Kidney (tissue), 14 donors: Measurements from ENCODE around the gene BLM. TPM values are rescaled to one million over a fixed set of nuclear protein-coding genes. Genes with fewer than 3 reads are reported as not detected.
A peak's percentile ranks its signal among the peaks of the same experiment; 100 is the strongest.

Experiments
- DNase-seq, 5 donors: peaks; one replicate each; pipeline ENCODE4 v3.0.0-alpha.2; 2013 to 2020
- FAIRE-seq: peaks from 2 replicates; lab custom pipeline; 2012; peaks lifted over from hg19 to GRCh38; lab: Jason Lieb, UNC
- H3K27ac ChIP-seq, 2 donors: one replicate each; pipeline ENCODE4 v1.7.0; 2013; ENCODE audit warnings: low read depth in 2 of 2, low read length in 2 of 2, inconsistent platforms in 1 of 2
- H3K27me3 ChIP-seq: one replicate; pipeline ENCODE4 v1.7.1; 2013; ENCODE audit warnings: low read length, inconsistent platforms; ENCODE audit not compliant: control insufficient read depth, insufficient read depth
- H3K36me3 ChIP-seq, 3 donors: one replicate each; pipeline versions ENCODE4 v1.7.0 to v1.7.1; 2013; ENCODE audit warnings: low read length in 3 of 3, control low read depth in 1 of 3, inconsistent platforms in 1 of 3; ENCODE audit not compliant: insufficient read depth in 3 of 3, control insufficient read depth in 2 of 3
- H3K4me1 ChIP-seq, 3 donors: one replicate each; pipeline versions ENCODE4 v1.7.0 to v1.7.1; 2013; ENCODE audit warnings: low read length in 3 of 3, inconsistent platforms in 1 of 3, low read depth in 1 of 3; ENCODE audit not compliant: control insufficient read depth in 2 of 3, insufficient read depth in 2 of 3
- H3K4me3 ChIP-seq, 3 donors: one replicate each; pipeline versions ENCODE4 v1.7.0 to v1.8.1; 2013; ENCODE audit warnings: low read length in 3 of 3, control low read depth in 1 of 3, inconsistent platforms in 1 of 3
- H3K9ac ChIP-seq, 3 donors: one replicate each; pipeline versions ENCODE4 v1.7.0 to v1.7.1; 2013; ENCODE audit warnings: low read length in 3 of 3, control low read depth in 1 of 3, inconsistent platforms in 1 of 3
- H3K9me3 ChIP-seq, 3 donors: one replicate each; pipeline versions ENCODE4 v1.7.0 to v1.7.1; 2013; ENCODE audit warnings: low read length in 3 of 3, control low read depth in 1 of 3, inconsistent platforms in 1 of 3; ENCODE audit not compliant: control insufficient read depth in 2 of 3, insufficient read depth in 1 of 3
- intact Hi-C: fragments of 100-400 bp; cut with DNase I; formaldehyde crosslinking; loops from one replicate; pipeline ENCODE4 v1.11.1; 2022
- polyA plus RNA-seq: library from polyadenylated mRNA; stranded (reverse); fragments of 350-450 nt; fragmentation: Illumina TruSeq; extraction: RNeasy Lipid Tissue Mini Kit (QIAGEN cat#74804); gene quantifications from one replicate; pipeline ENCODE4 v1.2.3, GENCODE V29; 2014; ENCODE audit warnings: low read depth, low replicate concordance; ENCODE audit not compliant: insufficient read depth
- total RNA-seq: library from RNA; stranded (reverse); fragmentation: NEBNext Ultra II Directional; extraction: Animal tissue kit (Norgen Biotek cat#: 25700); gene quantifications from one replicate; pipeline ENCODE4 v1.2.1, GENCODE V29; 2021
- TF ChIP-seq, protein P1 (sequence below): IDR thresholded peaks from 3 replicates; pipeline ENCODE4 v1.5.1; 2012; ENCODE audit warnings: mild to moderate bottlenecking, moderate library complexity, borderline replicate concordance; ENCODE audit not compliant: insufficient read depth; ENCODE audit errors: extremely low read depth
- donor health status: control.
- donor health status: control.
- donor health status: control.
- donor health status: control.
- donor health status: control.
- donor health status: DM: yes; HTN: yes; CAD: no.
- donor health status: Normal renal cell carcinoma (clear cell type).

The BLM gene
- total and polyA plus RNA-seq, 2 donors from 2014 or later = 1.1 to 2.8 TPM

GRCh38 chr15:90826886-90827435 is 109.8 kb downstream of the BLM start:
- Histone ChIP-seq H3K9me3 (no peaks in the 10 kb centered on the region), H3K27me3 (no peaks in the 10 kb centered on the region), H3K27ac (no peak overlapping the region), H3K9ac (no peak overlapping the region), H3K4me3 (no peak overlapping the region), H3K4me1 (no peaks in the 10 kb centered on the region), H3K36me3 (no peaks in the 10 kb centered on the region)
- DNase-seq (no peak), FAIRE-seq (no peak)
- TF ChIP-seq, protein P1, sequence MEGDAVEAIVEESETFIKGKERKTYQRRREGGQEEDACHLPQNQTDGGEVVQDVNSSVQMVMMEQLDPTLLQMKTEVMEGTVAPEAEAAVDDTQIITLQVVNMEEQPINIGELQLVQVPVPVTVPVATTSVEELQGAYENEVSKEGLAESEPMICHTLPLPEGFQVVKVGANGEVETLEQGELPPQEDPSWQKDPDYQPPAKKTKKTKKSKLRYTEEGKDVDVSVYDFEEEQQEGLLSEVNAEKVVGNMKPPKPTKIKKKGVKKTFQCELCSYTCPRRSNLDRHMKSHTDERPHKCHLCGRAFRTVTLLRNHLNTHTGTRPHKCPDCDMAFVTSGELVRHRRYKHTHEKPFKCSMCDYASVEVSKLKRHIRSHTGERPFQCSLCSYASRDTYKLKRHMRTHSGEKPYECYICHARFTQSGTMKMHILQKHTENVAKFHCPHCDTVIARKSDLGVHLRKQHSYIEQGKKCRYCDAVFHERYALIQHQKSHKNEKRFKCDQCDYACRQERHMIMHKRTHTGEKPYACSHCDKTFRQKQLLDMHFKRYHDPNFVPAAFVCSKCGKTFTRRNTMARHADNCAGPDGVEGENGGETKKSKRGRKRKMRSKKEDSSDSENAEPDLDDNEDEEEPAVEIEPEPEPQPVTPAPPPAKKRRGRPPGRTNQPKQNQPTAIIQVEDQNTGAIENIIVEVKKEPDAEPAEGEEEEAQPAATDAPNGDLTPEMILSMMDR = no peak
- intact Hi-C loops = no loop called here

DNA sequence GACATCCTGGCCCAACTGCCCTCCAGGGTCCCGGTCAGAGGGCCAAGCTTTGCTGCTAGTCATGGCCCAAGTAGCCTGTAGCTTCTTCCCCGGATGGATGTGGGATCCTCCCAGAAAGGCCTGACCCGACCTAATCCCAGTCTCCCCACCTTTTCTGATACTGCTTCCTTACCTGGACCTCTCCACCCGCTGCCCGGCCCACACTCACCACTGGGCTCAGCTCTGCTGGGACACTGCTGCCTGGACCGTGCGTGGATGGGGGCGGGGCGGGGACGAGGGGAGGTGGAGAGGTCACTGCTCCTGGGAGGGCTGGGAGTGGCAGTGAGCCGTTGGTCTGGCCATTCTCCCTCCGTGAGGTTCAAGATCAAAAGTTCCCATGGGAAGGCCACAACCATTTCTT is 111.0 kb downstream of the BLM start:
- TF ChIP-seq, protein P1 = no peak
- Histone ChIP-seq H3K4me1 (no peaks in the 10 kb centered on the region), H3K4me3 (no peak overlapping the region), H3K27ac (no peak overlapping the region), H3K9me3 (no peaks in the 10 kb centered on the region), H3K36me3 (no peaks in the 10 kb centered on the region), H3K9ac (no peak overlapping the region), H3K27me3 (no peaks in the 10 kb centered on the region)
- DNase-seq (no peak), FAIRE-seq (no peak)
- intact Hi-C loops = no loop called here

DNA sequence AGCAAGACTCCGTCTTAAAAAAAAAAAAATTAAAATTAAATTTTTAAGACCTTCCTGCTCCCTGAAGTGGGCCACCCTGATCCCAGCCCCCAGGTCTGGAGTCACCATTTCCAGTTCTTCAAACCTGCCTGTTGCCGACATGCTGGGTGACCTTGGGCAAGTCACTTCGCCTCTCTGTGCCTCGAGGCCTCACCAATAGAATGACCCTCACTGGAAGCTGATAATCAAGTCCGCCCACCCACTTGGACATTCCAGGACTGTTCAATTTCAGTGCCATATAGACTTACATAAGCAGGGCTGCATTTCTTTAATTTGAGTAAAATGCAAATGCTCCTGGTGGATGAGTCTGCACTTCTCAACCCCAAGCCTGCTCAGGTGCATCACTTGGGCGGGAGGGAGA is 112.0 kb downstream of the BLM start:
- Histone ChIP-seq H3K9ac (no peak overlapping the region), H3K36me3 (no peaks in the 10 kb centered on the region), H3K9me3 (no peaks in the 10 kb centered on the region), H3K27me3 (no peaks in the 10 kb centered on the region), H3K27ac (no peak overlapping the region), H3K4me3 (no peak overlapping the region), H3K4me1 (no peaks in the 10 kb centered on the region)
- DNase-seq = no peak
- FAIRE-seq = no peak
- TF ChIP-seq, protein P1 = no peak
- intact Hi-C loops = no loop called here

DNA sequence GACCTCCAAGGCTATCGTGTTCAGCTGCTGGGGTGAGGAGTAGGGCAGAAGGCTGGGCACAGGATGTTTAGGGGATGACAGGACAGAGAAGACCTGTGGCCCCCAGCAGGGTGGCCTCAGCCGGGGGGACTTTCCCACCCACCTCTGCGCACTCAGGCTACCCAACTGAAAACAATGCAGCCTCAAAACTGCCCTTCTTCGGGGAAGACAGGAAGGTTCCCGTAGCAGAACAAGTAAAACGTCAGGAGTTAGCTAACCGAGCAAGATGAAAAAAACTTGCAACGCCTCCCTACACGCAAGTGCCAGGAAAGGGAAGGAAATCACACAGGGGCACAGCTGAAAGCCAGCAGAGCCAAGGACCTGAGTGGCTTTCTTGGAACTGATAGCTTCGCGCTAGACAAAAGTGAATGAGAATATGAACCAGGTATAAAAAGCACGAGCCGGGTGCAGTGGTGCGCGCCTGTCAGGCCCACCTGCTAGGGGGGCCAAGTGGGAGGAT is 112.8 kb downstream of the BLM start:
- Histone ChIP-seq H3K9me3 (no peaks in the 10 kb centered on the region), H3K4me3 (no peak overlapping the region), H3K36me3 (no peaks in the 10 kb centered on the region), H3K27me3 (no peaks in the 10 kb centered on the region), H3K9ac (no peak overlapping the region), H3K27ac (no peak overlapping the region), H3K4me1 (no peaks in the 10 kb centered on the region)
- FAIRE-seq (no peak), DNase-seq (peak in 3 of 5 donors; percentile 35 to 54 (median 49))
- TF ChIP-seq, protein P1 = no peak
- intact Hi-C loops = no loop called here
